ENCODE data around the gene PDP2.
A peak's percentile ranks its signal among the peaks of the same experiment; 100 is the strongest.

The PDP2 gene, protein sequence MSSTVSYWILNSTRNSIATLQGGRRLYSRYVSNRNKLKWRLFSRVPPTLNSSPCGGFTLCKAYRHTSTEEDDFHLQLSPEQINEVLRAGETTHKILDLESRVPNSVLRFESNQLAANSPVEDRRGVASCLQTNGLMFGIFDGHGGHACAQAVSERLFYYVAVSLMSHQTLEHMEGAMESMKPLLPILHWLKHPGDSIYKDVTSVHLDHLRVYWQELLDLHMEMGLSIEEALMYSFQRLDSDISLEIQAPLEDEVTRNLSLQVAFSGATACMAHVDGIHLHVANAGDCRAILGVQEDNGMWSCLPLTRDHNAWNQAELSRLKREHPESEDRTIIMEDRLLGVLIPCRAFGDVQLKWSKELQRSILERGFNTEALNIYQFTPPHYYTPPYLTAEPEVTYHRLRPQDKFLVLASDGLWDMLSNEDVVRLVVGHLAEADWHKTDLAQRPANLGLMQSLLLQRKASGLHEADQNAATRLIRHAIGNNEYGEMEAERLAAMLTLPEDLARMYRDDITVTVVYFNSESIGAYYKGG

DNA sequence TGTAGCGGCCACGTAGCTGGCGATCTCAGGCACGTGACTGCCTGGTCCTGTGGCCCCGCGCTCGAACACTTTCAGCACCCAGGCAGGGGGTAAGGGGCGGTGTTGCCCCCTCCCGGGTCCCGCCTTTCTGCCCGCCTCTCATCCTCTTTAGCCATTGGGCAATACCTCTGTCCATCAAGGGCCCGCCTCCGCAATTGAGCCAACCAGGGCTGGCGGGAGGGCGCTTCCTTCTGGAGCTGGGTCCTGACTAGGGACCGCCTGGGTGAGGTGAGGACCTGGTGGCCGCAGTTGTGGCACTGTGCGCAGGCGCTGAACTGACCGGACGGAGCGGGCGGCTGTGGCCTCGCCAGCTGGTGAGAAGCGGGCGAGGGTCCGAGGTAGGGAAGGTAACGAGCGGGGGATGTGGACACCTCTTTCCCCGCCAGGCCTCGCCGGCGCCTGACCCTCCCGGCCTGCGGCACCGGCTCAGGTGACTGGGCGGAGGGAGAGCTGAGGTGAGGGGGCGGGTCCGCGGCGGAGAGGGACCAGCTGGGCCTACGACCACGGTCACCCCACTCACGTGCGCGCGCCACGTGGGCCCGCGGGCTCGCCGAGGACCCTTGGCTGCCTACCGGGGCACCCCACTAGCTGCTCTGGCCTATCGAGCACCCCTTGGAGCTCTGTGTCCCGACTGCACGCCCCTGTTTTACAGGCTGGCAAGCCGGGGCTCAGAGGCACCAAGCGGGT lies at the start of gene PDP2:
PDP2 (plus strand) TSS at position 228 of the 726 bp plus-strand sequence. CDS start 3,770 bp downstream, outside the sequence.
- DNase-seq (ENCODE audit: low read depth), result peak; percentile 83

DNA sequence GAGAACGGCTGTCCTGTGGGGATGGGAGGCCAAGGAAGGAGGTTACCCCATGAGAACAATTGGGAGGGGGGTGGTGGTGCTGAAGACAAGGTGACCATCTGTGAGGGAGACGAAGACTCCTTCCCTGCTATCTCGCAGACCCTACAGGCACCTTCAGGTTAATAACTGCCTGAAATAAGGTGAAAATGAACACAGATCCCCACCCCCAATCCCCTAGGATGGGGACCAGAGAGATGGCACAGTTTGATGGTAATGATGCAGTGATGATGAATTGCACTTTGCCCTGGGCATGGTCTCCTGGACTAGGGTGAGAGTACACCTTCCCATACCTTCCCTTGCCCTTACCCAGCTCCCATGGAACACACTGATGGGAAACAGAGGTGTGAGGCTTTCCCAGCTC lies 48.1 kb upstream of the PDP2 start:
- no peak for DNase-seq (ENCODE audit: low read depth)

DNA sequence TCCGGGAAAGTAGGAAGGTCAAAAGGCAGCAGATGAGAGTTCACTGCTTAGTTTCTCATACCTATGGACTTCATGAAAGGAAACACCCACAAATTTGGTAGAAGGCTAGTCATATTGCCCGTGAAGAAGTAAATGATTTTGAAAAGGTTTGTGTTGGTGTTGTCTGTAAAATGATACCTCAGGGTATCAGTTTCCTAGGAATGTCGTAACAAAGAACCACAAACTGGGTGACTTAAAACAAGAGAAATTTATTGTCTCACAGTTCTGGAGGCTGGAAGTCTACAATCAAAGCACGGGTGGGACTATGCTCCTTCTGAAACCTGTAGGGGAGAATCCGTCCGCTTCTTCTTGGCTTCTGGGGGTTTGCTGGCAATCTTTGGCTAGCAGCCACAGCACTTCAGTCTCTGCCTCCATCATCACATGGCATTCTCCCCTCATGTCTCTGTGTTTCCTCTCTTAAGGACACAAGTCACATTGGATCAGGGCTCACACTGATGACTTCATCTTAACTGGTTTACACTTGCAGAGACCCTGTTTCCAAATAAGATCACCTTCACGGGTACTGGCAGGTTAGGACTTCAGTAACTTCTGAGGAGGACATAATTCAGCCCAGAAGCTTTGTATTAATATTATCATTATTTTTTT lies 47.5 kb upstream of the PDP2 start:
- no peak for DNase-seq (ENCODE audit: low read depth)

DNA sequence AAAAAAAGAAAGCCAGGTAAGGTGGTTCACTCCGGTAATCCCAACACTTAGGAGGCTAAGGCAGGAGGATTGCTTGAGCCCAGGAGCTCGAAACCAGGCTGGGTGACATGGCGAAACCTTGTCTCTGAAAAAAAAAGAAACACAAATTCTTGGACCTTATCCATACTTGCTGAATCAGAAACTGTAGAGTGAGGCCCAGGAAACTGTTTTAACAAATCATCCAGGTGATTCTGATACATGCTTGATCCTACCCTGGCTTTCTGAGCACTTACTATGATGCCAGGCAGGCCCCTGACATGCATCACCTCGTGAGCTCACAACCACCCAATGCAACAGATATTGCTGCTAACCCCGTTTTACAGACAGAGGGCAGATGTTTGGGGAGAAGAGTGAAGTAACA lies 45.6 kb upstream of the PDP2 start:
- no peak for DNase-seq (ENCODE audit: low read depth)

DNA sequence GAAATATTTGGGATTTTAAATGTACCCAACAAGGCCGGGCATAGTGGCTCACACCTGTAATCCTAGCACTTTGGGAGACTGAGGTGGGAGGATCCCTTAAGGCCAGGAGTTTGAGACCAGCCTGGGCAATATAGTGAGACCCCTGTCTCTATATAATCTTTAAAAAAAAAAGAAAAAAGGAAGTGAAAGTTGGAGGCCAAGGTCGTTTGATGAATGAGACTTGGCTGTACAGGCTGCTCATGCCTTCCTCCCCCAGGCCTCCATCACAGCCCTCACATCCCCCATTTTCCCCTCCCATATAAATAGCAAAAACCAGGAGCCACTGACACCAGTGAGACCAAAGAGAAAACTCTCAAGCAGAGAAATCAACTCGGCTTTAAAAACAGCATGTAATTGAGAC lies 39.4 kb upstream of the PDP2 start:
- DNase-seq (ENCODE audit: low read depth), result no peak

DNA sequence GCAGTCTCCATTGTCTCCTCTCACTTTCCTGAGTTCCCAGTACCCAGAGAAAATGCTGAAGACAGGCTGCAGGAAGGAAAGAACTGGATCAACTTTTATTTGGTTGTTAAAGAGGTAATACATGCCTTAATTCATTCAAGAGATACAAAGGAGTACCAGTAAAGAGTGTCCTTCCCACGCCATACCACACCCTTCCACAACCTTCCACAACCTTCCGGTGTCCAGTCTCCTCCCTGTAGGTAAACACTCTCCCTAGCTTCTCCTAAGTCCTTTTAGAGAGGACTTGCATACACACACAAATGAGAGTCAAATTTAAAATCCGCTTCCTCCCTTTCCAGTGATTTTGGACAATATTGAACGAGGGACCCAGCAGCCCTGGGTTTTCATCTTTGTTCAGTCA lies 38.9 kb upstream of the PDP2 start:
- DNase-seq (ENCODE audit: low read depth), result no peak

DNA sequence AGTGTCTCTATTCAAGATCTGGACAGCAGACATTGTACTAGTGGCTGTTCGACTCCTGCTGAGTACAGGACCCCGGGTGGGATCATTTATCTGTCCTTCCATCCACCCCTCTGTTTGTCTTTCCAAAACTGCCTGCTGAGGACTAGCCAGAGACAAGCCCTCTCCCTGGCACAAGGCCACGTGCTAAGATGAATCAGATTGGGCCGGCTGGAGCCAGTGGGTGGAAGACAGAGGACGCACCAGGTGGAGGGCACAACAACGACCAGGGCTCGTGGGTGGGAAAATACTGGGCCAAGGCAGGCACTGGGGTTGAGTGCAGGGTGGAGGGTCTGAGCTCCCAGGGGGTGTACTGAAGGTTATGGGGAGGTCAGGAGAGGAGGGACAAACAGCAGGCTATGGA lies 37.5 kb upstream of the PDP2 start:
- DNase-seq (ENCODE audit: low read depth), result no peak

DNA sequence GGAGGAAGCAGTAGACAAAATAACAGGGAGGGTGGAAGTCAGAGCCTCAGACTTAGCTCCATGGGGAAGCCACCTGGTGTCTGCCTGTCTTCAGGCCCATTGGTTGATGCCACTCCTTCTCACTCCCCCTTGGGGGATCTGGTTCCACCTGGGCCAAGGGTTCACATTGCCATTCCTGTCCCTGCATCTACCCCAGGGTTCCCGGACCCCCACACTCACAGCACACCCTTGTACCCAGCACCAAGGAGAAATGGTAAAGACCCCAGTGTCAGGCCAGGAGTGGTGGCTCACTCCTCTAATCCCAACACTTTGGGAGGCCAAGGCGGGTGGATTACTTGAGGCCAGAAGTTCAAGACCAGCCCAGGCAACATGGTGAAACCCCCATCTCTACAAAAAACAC lies 37.1 kb upstream of the PDP2 start:
- DNase-seq (ENCODE audit: low read depth), result no peak

DNA sequence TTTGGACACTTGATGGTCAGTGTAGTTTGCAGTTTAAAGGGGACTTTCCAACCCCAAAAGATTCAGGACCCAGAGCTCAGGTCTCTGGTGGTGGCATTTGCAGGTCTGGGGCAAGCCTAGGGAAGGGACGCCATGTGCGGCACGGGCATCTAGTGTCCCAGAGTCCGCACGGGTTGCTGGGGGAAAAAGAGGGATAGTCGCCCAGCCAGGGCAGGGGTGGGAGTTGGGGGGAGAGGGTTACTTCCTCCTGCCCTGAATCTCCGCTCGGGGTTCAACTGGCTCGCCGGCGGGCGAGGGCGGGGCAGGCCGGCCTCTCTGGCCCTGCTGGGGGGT lies 36.3 kb upstream of the PDP2 start:
- no peak for DNase-seq (ENCODE audit: low read depth)

DNA sequence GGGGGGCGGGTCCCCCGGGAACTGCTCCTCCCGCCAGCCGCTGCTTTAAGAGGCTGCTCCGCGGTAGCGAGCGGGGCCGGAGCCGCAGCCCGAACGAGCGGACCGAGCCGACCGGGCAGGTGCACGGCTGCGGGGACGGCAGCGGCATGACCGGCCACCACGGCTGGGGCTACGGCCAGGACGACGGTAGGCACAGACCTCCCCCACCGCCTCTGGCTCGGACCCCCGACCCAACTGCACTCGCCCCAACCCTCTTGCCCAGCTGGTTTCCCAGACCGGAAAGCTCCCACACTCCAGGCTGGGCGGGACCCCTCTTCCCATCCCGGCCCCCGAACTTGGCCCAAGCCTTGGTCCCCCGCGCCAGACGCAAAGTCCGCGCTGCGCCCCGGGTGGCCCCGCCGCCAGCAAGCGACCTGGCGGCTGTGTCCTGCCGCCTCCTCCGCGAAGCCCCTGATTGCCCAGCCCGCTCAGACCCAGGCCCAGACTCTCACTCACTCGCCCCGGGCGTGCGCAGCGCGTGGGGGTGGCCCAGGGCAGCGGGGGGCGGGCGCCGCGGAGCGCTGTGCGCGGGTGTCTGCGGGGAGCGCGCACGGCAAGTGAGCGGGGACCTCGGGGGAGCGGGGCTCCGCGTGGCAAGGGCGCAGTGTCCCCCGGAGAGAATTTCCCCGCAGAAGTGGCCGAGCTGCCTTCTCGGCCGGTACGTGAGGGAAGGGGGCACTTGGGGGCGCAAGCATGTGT lies 35.8 kb upstream of the PDP2 start, which contains the start of gene CA7:
CA7 (plus strand) TSS at position 73 of the 738 bp plus-strand sequence; CDS start at position 147, 74 bp downstream.
- no peak for DNase-seq (ENCODE audit: low read depth)

DNA sequence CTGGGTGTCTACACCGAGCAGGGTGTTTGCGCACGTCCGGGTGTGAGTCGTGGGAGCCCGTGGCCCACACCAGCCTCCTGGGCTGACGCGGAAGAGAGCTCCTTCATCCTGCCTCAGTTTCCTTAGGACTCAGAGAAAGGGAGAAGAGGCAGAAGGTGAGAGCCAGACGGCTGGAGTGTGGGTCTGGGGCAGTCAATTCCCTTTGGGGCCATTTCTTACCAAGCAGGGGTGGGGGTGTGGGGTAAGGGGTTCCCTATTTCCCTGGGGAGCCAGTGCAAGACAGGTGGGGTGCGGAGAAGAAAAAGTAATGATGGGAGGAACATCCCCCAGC lies 35.3 kb upstream of the PDP2 start:
- no peak for DNase-seq (ENCODE audit: low read depth)

DNA sequence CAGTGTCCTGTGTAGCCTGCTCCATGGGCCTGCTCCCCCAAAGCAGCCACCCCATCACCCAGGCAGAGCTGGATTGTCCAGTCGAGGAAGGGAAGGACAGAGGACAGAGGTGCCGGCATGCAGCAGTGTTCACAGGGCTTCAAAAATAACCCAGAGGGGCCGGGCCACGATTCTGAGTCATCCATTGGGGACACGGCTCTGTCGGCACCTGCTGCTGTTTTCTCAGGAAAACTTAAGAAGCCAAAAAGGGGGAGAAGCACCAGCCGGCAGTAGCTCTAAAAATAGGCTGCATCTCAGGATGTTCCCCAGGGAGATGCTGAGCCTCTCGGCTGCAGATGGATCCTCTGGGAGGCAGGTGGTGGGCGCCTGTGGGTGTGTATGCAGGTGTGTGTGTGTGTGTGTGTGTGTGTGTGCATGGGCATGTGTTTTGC lies 34.5 kb upstream of the PDP2 start:
- DNase-seq (ENCODE audit: low read depth), result no peak

DNA sequence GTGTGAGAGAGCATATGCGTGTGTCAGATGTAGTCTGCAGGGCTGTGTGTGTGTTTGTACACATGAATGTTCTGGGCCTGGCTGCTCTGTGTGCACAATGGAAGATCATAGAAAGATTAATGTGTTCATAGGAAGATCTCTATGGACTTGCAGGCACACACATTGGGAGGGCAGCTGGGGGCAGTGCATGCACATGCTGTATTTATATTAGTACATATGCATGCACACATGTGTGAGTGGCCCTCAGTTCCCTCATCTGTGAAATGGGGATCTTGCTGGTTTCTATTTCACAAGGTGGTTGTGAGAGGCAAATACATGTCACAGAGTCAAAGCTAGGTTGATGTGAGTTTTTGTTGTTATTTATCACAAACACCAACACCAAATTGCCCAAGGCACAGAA lies 34.0 kb upstream of the PDP2 start:
- no peak for DNase-seq (ENCODE audit: low read depth)

DNA sequence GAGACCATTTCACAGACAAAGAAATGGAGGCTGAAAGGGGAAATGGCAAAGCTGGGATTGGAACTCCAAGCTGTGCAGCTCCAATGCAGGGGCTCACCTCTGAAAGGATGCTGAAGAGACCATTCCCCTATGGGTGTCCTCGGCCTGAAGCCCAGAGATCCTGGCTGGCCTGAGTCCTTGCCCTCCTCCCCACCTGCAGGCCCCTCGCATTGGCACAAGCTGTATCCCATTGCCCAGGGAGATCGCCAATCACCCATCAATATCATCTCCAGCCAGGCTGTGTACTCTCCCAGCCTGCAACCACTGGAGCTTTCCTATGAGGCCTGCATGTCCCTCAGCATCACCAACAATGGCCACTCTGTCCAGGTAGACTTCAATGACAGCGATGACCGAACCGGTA lies 33.5 kb upstream of the PDP2 start:
- DNase-seq (ENCODE audit: low read depth), result no peak

DNA sequence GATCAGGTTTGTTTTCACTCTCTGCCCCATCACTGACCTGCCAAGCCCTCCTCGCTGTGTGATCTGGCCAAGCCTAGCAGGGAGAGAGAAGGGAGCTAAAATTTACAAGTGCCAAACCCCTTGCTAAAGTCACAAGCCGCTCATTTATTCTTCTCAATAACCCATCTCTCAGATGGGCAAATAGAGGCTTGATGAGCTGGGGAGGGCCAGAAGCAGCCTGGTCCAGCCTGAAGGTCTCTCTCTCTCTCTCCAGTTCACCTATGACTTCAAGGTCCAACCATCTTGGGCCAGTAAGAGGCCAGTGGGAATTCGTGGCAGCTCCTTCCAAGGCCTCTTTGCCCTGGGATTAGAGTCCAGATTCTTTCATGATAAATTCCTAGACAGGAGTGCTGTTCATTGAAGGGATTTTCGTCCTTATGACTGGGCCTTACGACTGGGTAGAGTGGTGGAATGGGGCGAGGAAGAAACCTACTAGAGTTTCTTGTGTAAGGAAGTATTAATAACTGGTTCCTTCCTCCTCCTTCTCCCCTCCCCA lies 32.7 kb upstream of the PDP2 start:
- DNase-seq (ENCODE audit: low read depth), result no peak

DNA sequence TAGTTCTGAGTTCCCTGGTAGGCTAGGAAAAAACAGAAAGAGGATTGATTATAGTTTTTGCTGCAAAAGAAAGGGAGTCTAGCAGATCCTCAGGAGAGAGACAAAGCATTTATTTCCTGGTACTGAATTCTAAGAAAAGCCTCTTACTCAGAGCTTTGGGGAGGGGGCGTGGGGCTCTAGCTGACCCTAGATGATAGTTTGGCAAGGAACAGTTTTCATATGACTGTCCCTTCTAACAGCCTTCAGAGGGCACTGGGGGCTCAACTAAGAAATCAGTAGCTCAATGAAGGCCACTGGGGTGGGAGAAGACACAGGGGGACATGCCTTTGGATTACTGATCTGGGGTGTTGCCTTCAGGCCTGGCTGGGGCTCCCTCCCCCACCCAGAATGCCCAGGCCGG lies 32.1 kb upstream of the PDP2 start:
- no peak for DNase-seq (ENCODE audit: low read depth)

DNA sequence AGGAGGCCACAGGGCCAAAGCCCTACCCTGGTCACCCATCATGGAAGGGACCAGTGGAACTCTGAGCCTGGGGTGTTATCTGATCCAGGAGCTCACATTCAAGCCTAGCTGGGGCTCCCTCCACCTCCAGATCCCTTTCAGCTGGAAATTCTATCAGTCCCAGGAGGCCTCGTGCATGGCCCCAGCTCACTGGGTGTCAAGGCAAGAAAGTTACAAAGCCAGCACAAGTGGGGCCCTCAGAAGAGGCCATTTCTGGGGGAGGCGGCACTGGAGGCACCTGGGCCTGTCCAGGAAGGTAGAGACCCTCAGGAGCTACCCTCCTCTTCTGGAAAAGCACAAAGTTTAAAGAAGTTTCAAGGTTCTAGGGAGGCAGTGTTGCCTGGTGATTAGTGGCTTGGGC lies 31.3 kb upstream of the PDP2 start:
- DNase-seq (ENCODE audit: low read depth), result no peak

DNA sequence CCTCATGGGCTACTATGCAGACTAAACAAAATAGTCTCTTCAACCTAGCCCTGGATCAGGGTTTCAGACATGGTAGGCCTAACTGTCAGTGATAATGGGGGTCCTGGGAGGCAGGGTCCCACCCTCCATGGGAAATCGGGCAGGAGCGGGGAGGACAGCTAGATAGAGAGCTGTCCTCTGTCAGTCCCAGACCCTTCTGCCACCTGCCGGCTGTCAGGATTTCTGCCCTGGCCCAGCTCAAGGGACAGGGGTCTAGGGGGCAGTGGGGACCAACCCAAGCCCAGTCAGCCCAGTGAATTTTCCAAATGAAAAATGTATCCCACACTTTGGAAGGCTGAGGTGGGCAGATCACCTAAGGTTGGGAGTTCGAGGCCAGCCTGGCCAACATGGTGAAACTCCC lies 30.8 kb upstream of the PDP2 start:
- DNase-seq (ENCODE audit: low read depth), result no peak

DNA sequence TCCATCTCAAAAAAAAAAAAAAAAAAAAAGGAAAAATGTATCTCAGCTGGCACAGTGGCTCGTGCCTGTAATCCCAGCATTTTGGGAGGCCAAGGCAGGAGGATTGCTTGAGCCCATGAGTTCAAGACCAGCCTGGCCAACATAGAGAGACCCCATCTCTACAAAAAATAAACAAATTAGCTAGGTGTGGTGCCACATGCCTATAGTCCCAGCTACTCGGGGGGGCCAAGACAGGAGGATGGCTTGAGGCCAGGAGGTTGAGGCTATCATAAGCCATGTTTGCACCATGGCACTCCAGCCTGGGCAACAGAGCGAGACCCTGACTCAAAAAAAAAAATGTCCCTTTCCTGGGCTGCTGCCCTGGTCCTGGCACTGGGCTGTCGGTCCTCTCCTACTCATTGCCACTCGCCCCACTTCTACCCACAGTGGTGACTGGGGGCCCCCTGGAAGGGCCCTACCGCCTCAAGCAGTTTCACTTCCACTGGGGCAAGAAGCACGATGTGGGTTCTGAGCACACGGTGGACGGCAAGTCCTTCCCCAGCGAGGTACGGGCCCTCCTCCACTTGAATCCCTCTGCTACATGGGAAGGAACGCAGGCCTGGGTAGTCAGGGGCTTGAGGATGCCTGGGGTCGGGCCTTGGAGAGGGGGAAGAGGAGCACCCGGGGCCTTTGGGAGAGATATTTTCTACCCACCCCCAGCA lies 30.1 kb upstream of the PDP2 start:
- no peak for DNase-seq (ENCODE audit: low read depth)

DNA sequence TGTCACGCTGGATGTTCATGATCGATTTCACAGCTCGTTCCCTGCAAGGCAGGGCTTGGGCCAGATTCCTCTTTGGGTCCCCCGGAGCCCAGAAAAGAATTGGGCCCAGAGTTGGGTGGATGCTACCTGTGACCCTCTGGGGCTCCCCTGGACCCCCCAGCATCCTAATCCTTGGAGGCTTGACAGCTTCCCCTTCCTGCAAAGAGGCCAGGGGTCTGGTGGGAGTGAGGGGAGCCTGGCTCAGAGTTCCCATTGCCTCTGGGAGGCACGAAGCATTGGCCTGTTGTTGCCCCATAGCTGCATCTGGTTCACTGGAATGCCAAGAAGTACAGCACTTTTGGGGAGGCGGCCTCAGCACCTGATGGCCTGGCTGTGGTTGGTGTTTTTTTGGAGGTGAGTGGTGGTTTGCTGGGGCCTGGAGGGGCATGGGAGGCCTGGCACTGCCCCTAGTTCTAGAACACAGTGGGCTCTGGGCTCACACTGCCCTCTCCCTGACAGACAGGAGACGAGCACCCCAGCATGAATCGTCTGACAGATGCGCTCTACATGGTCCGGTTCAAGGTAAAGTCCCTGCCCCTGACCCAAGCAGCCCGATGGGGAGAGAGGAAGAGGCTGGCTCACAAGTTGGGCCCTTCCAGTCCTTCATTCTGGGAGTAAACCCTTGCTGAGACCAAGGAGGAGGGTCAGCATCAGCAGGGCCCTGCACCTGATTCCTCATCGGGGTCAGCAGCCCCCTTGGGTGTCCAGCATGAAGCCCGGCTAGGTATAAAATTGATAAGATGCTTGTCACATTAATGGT lies 28.9 kb upstream of the PDP2 start:
- DNase-seq (ENCODE audit: low read depth), result no peak
